Measurements from ENCODE around the gene SLC12A4. TPM values are rescaled to one million over a fixed set of nuclear protein-coding genes. Genes with fewer than 3 reads are reported as not detected.
A peak's percentile ranks its signal among the peaks of the same experiment; 100 is the strongest.

The SLC12A4 gene
- total and polyA plus RNA-seq, 2 of the 13 experiments (the other 11 are each of a cell fraction or from before 2014, with no cell fraction given) = 65.1 to 84.3 TPM

- TF ChIP-seq SNAPC4 (CRISPR knock-in tag; IDR thresholded peaks at IDR 0.05) (peak; percentile 42; the same call in 1 of the 2 replicates), PAX8 (CRISPR knock-in tag; IDR thresholded peaks at IDR 0.05; ENCODE audit: borderline replicate concordance) (no peak), KLF13 (CRISPR knock-in tag; IDR thresholded peaks at IDR 0.05) (no peak), RARA (CRISPR knock-in tag; IDR thresholded peaks at IDR 0.05) (no peak), HMG20A (CRISPR knock-in tag; IDR thresholded peaks at IDR 0.05; ENCODE audit: borderline replicate concordance) (peak; percentile 41; the same call in 1 of the 2 replicates), ZKSCAN8 (CRISPR knock-in tag; IDR thresholded peaks at IDR 0.05; ENCODE audit: borderline replicate concordance) (peak; percentile 66; the same call in 1 of the 2 replicates), PHF20 (CRISPR knock-in tag; IDR thresholded peaks at IDR 0.05) (no peak), ZBTB49 (CRISPR knock-in tag; IDR thresholded peaks at IDR 0.05; ENCODE audit: borderline replicate concordance) (no peak), ZNF335 (CRISPR knock-in tag; IDR thresholded peaks at IDR 0.05) (peak; percentile 85), ZBTB21 (CRISPR knock-in tag; IDR thresholded peaks at IDR 0.05) (no peak; the same call in 1 of the 2 replicates), HDAC2 (CRISPR knock-in tag; IDR thresholded peaks at IDR 0.05) (peak; percentile 51), HOMEZ (CRISPR knock-in tag; IDR thresholded peaks at IDR 0.05; ENCODE audit: low read depth) (peak; percentile 49; the same call in 1 of the 2 replicates), ZNF205 (CRISPR knock-in tag; IDR thresholded peaks at IDR 0.05) (peak; percentile 68; the same call in 1 of the 2 replicates), ZNF878 (CRISPR knock-in tag; IDR thresholded peaks at IDR 0.05) (no peak), PCBP1 (IDR thresholded peaks at IDR 0.05; ENCODE audit: borderline replicate concordance, low read depth, low read length) (no peak), CHD2 (IDR thresholded peaks at IDR 0.05; ENCODE audit: low read depth, low read length) (no peak), ZNF781 (CRISPR knock-in tag; IDR thresholded peaks at IDR 0.05; ENCODE audit: borderline replicate concordance, not compliant biosample characterization) (no peak), CEBPG (CRISPR knock-in tag; IDR thresholded peaks at IDR 0.05) (peak; percentile 20; the same call in 1 of the 2 replicates), TIGD3 (CRISPR knock-in tag; IDR thresholded peaks at IDR 0.05; ENCODE audit: borderline replicate concordance) (0 out of 2 replicates have a peak, but pooled peaks have one; percentile 7)
Measured at GRCh38 chr16:67993207-67994039, 25.0 kb upstream of the SLC12A4 start (continued).
